SH-SY5Y (cell line): ENCODE results near the gene CCSER2.

Experiments
- GATA2 ChIP-seq: IDR thresholded peaks from 2 replicates; pipeline ENCODE4 v1.6.1; 2011; ENCODE audit warnings: mild to moderate bottlenecking, low read depth, low read length
- GATA3 ChIP-seq: IDR thresholded peaks from 2 replicates; pipeline ENCODE4 v1.6.1; 2011; ENCODE audit warnings: low read depth, mild to moderate bottlenecking, low read length, moderate library complexity

- TF ChIP-seq GATA3 = no peak
- no peak for TF ChIP-seq GATA2
Observed at GRCh38 chr10:84388148-84388547, 59.8 kb downstream of the CCSER2 start.
